SK-N-MC (cell line): ENCODE data around the gene KLHDC3.

ENCODE experiments used
- EZH2 ChIP-seq: fragments of 200-600 bp; sonication (generic); IDR thresholded peaks from one replicate; pipeline ENCODE4 v1.6.1; 2017; ENCODE audit warnings: antibody characterized with exemption
- POLR2AphosphoS5 ChIP-seq: IDR thresholded peaks from 2 replicates; pipeline ENCODE4 v1.6.1; 2012; ENCODE audit warnings: mild to moderate bottlenecking, low read depth, low read length, borderline replicate concordance

DNA sequence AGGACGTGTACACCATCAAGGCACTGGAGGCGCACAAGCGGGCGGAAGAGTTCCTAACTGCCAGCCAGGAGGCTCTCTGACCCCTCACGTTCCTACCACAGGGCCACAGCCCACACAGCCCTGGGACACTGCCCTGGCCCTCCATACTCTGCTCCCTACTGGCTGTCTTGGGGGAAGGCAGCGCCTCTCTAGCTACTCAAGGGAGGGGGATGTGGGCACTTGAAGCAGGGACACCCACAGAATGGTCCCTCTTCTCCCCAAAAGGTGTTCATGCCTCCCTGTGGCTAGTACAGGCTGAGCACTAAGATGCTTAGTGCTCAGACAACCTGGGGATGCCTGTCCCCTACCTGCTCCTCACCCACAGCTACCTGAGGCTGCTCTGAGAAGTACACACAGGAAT, 2.8 kb upstream of the KLHDC3 start:
- TF ChIP-seq EZH2 (no peak), POLR2AphosphoS5 (no peak)
